BE2C (cell line): ENCODE data around the gene IFNA13. TPM values are rescaled to one million over a fixed set of nuclear protein-coding genes. Genes with fewer than 3 reads are reported as not detected.

ENCODE experiments used
- DNase-seq: peaks from one replicate; pipeline ENCODE4 v3.0.0-alpha.2; 2020
- H3K27me3 ChIP-seq: fragments of 250-450 bp; sonication (Bioruptor Pico); 2 replicates; pipeline ENCODE4 v1.5.1; 2020; ENCODE audit warnings: mild to moderate bottlenecking
- H3K36me3 ChIP-seq: fragments of 250-450 bp; sonication (Bioruptor Pico); 2 replicates; pipeline ENCODE4 v1.5.1; 2020; ENCODE audit warnings: mild to moderate bottlenecking
- H3K4me1 ChIP-seq: fragments of 250-450 bp; sonication (Bioruptor Pico); 2 replicates; pipeline ENCODE4 v1.5.1; 2020
- H3K4me3 ChIP-seq: 2 replicates; pipeline ENCODE4 v1.5.1; 2011; ENCODE audit warnings: low read depth, low read length
- H3K9me3 ChIP-seq: fragments of 250-450 bp; sonication (Bioruptor Pico); 2 replicates; pipeline ENCODE4 v1.5.1; 2020
- polyA plus RNA-seq: library from polyadenylated mRNA; unstranded; fragments of >200 nt; gene quantifications from one replicate; pipeline ENCODE4 v1.2.1, GENCODE V29; 2012; ENCODE audit warnings: low read depth, missing spikeins; ENCODE audit not compliant: insufficient read length, insufficient read depth
- TF ChIP-seq, protein P1 (sequence below): IDR thresholded peaks from 2 replicates; pipeline ENCODE4 v1.5.1; 2012; ENCODE audit warnings: mild to moderate bottlenecking, low read depth, low read length

The IFNA13 gene
- not detected for polyA plus RNA-seq

DNA sequence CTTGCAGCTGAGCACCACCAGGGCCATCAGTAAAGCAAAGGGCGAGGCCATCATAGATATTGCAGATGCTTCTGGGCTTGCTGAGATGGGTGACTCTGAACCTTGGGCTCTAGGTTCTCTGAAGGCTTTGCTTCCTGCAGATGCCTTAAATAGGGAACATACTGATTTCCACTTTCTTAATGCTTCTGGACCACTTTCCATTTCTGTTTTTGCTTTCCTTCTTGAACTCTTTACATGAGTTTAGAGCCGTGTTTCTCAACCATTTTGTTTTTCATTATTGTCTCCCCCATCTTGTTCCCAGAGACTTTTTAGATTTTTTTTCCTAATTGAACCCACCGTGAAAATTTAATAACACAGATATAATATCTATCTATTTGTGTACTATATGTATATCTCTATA, at the start of gene IFNA13:
Gene IFNA13, minus strand, starts transcription at position 101 of the 400 bp plus-strand sequence. Its CDS starts 47 bp downstream, at position 54.
- Histone ChIP-seq H3K9me3 (no peaks in the 10 kb centered on the region), H3K36me3 (no peaks in the 10 kb centered on the region), H3K4me3 (no peak within 1 kb of the TSS), H3K4me1 (no peaks in the 10 kb centered on the region), H3K27me3 (peaks cover 13% of the 10 kb centered on the region)
- TF ChIP-seq, protein P1, sequence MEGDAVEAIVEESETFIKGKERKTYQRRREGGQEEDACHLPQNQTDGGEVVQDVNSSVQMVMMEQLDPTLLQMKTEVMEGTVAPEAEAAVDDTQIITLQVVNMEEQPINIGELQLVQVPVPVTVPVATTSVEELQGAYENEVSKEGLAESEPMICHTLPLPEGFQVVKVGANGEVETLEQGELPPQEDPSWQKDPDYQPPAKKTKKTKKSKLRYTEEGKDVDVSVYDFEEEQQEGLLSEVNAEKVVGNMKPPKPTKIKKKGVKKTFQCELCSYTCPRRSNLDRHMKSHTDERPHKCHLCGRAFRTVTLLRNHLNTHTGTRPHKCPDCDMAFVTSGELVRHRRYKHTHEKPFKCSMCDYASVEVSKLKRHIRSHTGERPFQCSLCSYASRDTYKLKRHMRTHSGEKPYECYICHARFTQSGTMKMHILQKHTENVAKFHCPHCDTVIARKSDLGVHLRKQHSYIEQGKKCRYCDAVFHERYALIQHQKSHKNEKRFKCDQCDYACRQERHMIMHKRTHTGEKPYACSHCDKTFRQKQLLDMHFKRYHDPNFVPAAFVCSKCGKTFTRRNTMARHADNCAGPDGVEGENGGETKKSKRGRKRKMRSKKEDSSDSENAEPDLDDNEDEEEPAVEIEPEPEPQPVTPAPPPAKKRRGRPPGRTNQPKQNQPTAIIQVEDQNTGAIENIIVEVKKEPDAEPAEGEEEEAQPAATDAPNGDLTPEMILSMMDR: no peak
- no peak for DNase-seq

DNA sequence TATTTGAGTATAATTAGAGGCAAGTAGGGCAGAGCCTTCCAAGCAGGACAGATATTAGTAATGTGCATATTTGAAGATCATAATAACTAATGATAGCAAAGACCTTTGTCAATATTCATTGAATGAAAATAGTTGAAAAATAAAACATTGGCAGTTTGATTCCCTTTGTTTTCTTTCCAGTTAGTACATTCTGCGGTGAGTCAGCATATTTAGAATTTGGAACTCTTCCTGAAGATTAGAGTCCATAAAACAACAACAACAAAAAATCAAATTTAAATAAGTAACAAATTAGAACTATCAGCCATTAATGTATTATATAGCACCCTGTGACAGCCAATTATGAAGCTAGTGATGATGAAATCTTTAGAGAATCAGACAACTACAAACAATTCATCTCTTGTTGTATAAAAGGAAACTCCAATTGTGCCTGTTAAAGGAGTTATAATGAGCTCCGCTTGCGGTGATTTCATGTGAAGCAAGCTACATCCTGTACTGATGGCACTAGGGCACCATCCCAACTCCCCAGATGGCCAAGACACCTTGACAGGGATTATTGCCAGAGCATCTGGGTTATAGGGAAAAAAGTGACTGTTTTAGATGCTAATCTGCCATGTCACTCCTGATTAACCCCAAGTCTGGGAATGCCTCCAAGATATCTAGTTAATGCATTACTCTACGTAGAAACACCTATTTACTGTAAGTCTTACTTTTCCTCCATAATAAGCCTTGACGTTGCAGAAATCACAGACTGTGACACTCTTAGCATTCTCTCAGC, 47.8 kb upstream of the IFNA13 start:
- no peak overlapping the region for H3K4me3 ChIP-seq
- DNase-seq: no peak
- H3K9me3 ChIP-seq: no peaks in the 10 kb centered on the region
- no peaks in the 10 kb centered on the region for H3K27me3 ChIP-seq
- no peaks in the 10 kb centered on the region for H3K36me3 ChIP-seq
- H3K4me1 ChIP-seq: no peaks in the 10 kb centered on the region
- TF ChIP-seq, protein P1: no peak

DNA sequence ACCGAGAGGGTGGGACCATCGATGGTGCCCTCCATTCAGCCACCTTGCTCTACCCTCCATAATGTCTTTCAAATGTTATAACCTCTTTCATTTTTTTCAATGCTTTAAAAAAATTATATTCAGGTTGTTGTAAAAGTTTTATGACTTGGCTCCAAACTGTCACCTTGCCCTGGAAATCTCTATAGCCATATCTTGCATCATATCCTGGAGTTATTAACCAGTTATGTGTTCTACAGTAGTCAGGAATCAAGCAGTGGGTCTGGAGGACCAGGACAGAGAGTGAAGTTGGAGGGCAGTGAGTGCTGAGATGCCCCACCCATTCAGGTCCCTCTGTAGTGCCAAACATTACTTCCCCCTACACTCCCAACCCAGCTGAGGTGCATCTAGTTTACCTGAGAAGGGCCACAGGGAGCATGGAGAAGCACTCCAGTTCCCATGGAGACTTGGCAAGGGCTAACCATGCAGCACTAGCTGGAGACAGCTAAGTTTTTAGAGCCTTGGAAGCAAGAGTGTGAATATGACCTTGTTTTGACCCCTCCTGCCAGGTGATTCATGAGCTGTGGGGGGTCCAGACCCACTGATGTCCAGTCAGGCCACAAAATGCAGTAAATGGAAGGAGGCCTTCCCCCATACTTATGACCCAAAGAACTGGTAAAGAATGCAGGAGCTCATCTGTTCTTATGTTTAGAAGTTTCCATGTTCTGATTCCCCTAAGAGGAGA, 46.5 kb upstream of the IFNA13 start:
- TF ChIP-seq, protein P1: no peak
- Histone ChIP-seq H3K4me3 (no peak overlapping the region), H3K9me3 (no peaks in the 10 kb centered on the region), H3K36me3 (no peaks in the 10 kb centered on the region), H3K4me1 (no peaks in the 10 kb centered on the region), H3K27me3 (no peaks in the 10 kb centered on the region)
- DNase-seq: no peak

DNA sequence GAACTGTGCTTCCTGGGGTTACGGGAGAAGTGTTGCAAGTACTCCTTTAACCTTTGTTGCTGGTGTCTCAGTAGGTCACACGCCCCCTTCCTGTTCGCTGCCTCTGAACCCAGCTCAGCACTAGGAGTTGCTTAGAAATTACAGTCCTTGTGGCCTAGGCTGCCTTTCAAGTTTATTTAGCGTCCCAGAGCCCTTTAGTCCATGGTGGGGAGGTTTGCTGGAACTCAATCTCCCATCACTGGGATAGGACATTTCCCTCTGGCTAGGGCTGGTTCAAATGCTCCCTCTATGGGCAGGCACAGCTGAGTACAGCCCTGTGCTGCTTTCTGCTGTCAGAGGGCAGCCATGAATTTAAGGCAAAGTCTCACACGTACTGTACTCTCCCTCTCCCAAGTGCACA, 45.8 kb upstream of the IFNA13 start:
- H3K36me3 ChIP-seq: no peaks in the 10 kb centered on the region
- H3K9me3 ChIP-seq: no peaks in the 10 kb centered on the region
- TF ChIP-seq, protein P1: peak; percentile 37
- no peaks in the 10 kb centered on the region for H3K27me3 ChIP-seq
- H3K4me3 ChIP-seq: no peak overlapping the region
- no peak for DNase-seq
- H3K4me1 ChIP-seq: no peaks in the 10 kb centered on the region

DNA sequence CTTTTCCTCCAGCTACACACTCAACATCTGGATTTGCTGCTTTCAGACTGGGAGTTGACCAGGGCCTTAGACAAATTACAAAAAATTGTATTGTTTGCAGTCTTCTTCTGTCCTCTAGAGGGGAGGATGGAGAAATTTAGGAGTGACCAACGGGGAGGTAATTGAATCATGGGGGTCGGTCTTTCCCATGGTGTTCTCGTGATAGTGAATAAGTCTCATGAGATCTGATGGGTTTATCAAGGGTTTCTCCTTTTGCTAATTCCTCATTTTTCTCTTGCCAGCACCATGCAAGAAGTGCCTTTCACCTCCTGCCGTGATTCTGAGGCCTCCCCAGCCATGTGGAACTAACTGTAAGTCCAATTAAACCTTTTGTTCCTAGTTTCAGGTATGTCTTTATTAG, 45.3 kb upstream of the IFNA13 start:
- no peak for DNase-seq
- Histone ChIP-seq H3K4me1 (no peaks in the 10 kb centered on the region), H3K4me3 (no peak overlapping the region), H3K27me3 (no peaks in the 10 kb centered on the region), H3K9me3 (no peaks in the 10 kb centered on the region), H3K36me3 (no peaks in the 10 kb centered on the region)
- TF ChIP-seq, protein P1: no peak

DNA sequence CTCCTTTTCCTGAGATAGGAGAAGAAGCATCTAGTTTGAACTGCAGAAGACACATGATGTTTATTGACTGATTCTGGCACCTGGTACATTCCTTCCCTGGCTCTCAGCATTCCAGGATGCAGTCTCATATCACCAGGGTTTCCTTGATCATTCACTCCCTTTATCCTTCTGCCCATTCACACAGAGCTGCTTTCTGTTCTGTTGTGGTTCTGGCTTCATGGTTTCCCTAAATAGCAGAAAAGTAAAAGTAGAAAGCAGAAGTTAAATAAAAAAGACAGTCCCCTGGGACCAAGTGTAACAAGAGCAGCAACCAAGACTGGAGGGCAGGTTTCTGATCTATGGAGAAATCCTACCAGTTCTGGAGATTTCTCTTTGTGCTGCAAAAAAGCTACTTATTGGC, 44.2 kb upstream of the IFNA13 start:
- H3K9me3 ChIP-seq: no peaks in the 10 kb centered on the region

More for the DNA sequence above, 44.2 kb upstream of the IFNA13 start:
- H3K27me3 ChIP-seq: no peaks in the 10 kb centered on the region
- TF ChIP-seq, protein P1: no peak
- no peaks in the 10 kb centered on the region for H3K4me1 ChIP-seq
- no peak for DNase-seq
- no peaks in the 10 kb centered on the region for H3K36me3 ChIP-seq
- no peak overlapping the region for H3K4me3 ChIP-seq
